GM21619 (cell line): Measurements from ENCODE around the gene MMRN1.

Experiments used
- ATAC-seq: cut with Tn5 transposase; IDR thresholded peaks from one replicate; pipeline ENCODE4 v1.9.1; 2021; ENCODE audit not compliant: unreplicated experiment

MMRN1 gene

GRCh38 chr4:89894649-89895550 lies at the start of gene MMRN1:
Gene MMRN1, plus strand, starts transcription at chr4:89894854. Its CDS starts 118 bp downstream, at chr4:89894972.
- peak; percentile 69 for ATAC-seq

GRCh38 chr4:89847571-89848325 lies 46.9 kb upstream of the MMRN1 start:
- ATAC-seq = no peak

GRCh38 chr4:89855236-89855635 lies 39.4 kb upstream of the MMRN1 start:
- no peak for ATAC-seq

- ATAC-seq = no peak
Observed at GRCh38 chr4:89860971-89861370, 33.7 kb upstream of the MMRN1 start.

- ATAC-seq = no peak
Observed at GRCh38 chr4:89863533-89863932, 31.1 kb upstream of the MMRN1 start.

GRCh38 chr4:89868276-89868675 lies 26.4 kb upstream of the MMRN1 start:
- ATAC-seq = no peak

- no peak for ATAC-seq
Observed at GRCh38 chr4:89868999-89869589, 25.6 kb upstream of the MMRN1 start.

- no peak for ATAC-seq
Observed at GRCh38 chr4:89871211-89871610, 23.4 kb upstream of the MMRN1 start.

- no peak for ATAC-seq
Observed at GRCh38 chr4:89876548-89876947, 18.1 kb upstream of the MMRN1 start.

- no peak for ATAC-seq
Observed at GRCh38 chr4:89878611-89879010, 16.0 kb upstream of the MMRN1 start.

GRCh38 chr4:89879215-89879614 lies 15.4 kb upstream of the MMRN1 start:
- no peak for ATAC-seq

GRCh38 chr4:89889289-89889688 lies 5.4 kb upstream of the MMRN1 start:
- ATAC-seq = no peak

- ATAC-seq = no peak
Observed at GRCh38 chr4:89897867-89898266, 3.2 kb downstream of the MMRN1 start.

- peak; percentile 38 for ATAC-seq
Observed at GRCh38 chr4:89898304-89898716, 3.7 kb downstream of the MMRN1 start.

- ATAC-seq = no peak
Observed at GRCh38 chr4:89899152-89899551, 4.5 kb downstream of the MMRN1 start.

GRCh38 chr4:89899854-89900253 lies 5.2 kb downstream of the MMRN1 start:
- no peak for ATAC-seq

GRCh38 chr4:89901808-89902431 lies 7.3 kb downstream of the MMRN1 start:
- peak; percentile 82 for ATAC-seq

- ATAC-seq = no peak
Observed at GRCh38 chr4:89904524-89904923, 9.9 kb downstream of the MMRN1 start.

GRCh38 chr4:89906316-89906715 lies 11.7 kb downstream of the MMRN1 start:
- ATAC-seq = no peak

- ATAC-seq = no peak
Observed at GRCh38 chr4:89906777-89907521, 12.3 kb downstream of the MMRN1 start.
